Karpas-422 (cell line): ENCODE measurements around the gene SMPDL3A. TPM values are rescaled to one million over a fixed set of nuclear protein-coding genes. Genes with fewer than 3 reads are reported as not detected.

Experiments
- DNase-seq: peaks from one replicate; pipeline ENCODE4 v3.0.0-alpha.2; 2015
- H2AFZ ChIP-seq: fragments of 200-600 bp; sonication (generic); 2 replicates; pipeline ENCODE4 v1.6.1; 2014; ENCODE audit warnings: antibody characterized with exemption, low read length, mixed read lengths
- H3K27ac ChIP-seq: fragments of 200-600 bp; sonication (generic); 2 replicates; pipeline ENCODE4 v1.5.1; 2014; ENCODE audit warnings: mild to moderate bottlenecking, low read length, moderate library complexity
- H3K27me3 ChIP-seq: fragments of 200-600 bp; sonication (generic); 2 replicates; pipeline ENCODE4 v1.6.1; 2014; ENCODE audit warnings: low read length, mixed read lengths
- H3K36me3 ChIP-seq: fragments of 200-600 bp; sonication (generic); 2 replicates; pipeline ENCODE4 v1.6.1; 2014; ENCODE audit warnings: low read length, mixed read lengths; ENCODE audit not compliant: insufficient read depth
- H3K4me1 ChIP-seq: fragments of 200-600 bp; sonication (generic); 2 replicates; pipeline ENCODE4 v1.6.1; 2014; ENCODE audit warnings: mild to moderate bottlenecking, low read length, mixed read lengths
- H3K4me2 ChIP-seq: fragments of 200-600 bp; sonication (generic); 2 replicates; pipeline ENCODE4 v1.6.1; 2014; ENCODE audit warnings: low read length, low read depth, mild to moderate bottlenecking; ENCODE audit not compliant: poor library complexity, severe bottlenecking
- H3K4me3 ChIP-seq: fragments of 200-600 bp; sonication (generic); 2 replicates; pipeline ENCODE4 v1.5.1; 2014; ENCODE audit warnings: mild to moderate bottlenecking, antibody characterized with exemption, low read length, mixed read lengths
- H3K79me2 ChIP-seq: fragments of 200-600 bp; sonication (generic); 2 replicates; pipeline ENCODE4 v1.6.1; 2014; ENCODE audit warnings: mild to moderate bottlenecking, low read length, mixed read lengths
- H3K9ac ChIP-seq: fragments of 200-600 bp; sonication (generic); 2 replicates; pipeline ENCODE4 v1.6.0; 2014; ENCODE audit warnings: low read length
- H3K9me2 ChIP-seq: fragments of 200-600 bp; sonication (generic), shearing (Covaris generic); replicated peaks from 2 replicates; pipeline ENCODE4 v1.6.0; 2014; ENCODE audit warnings: mild to moderate bottlenecking, low read length, moderate library complexity; ENCODE audit not compliant: insufficient read depth
- H3K9me3 ChIP-seq: fragments of 300-700, 200-600 bp; sonication (generic); 2 replicates; pipeline ENCODE4 v1.6.1; 2014; ENCODE audit warnings: low read length, mixed read lengths
- H4K20me1 ChIP-seq: fragments of 200-600 bp; sonication (generic); 2 replicates; pipeline ENCODE4 v1.6.1; 2014; ENCODE audit warnings: mild to moderate bottlenecking, antibody characterized with exemption, low read length, low read depth; ENCODE audit not compliant: insufficient read depth
- total RNA-seq: library from RNA; depleted of rRNA; stranded (reverse); fragments of >200 nt; shearing (Covaris generic); gene quantifications from 2 replicates; pipeline ENCODE4 v1.2.3, GENCODE V29; 2014; ENCODE audit warnings: low replicate concordance

SMPDL3A gene
- total RNA-seq, 1 experiment from 2014 or later = not detected

DNA sequence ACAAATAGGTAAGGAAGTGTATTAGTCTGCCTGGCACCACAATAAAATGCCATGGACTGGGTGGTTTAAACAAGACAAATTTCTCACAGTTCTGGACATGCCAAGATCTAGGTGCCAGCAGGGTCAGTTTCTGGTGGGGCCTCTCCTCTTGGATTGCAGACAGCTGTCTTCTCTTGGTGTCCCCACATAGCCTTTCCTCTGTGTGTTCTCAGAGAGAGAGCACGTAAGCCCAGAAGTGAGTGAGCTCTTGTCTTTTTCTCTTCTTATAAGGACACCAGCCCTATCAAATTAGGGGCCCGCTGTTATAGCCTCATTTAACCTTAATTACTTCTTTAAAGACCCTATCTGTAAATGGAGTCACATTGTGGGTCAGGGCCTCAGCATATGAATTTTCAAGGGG, 28.3 kb downstream of the SMPDL3A start:
- no peak overlapping the region for H3K4me2 ChIP-seq

DNA sequence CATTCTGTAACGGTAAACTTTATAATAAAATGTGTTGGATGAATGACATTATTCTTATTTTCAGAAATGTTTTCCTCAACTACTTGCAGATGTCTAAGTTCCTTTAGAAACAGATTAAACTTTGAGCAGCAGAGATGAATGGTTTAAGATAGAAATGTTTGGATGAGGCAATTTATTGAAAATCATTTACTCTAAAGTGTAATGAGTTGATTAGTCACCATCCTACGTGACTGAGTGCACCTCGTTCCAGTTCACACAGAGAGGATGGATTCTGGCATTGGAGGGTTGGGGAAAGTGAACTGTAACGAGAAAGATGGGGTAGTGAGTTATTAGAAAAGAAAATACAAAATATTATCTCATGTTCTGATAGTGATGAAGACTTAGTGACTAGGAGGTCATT, 28.7 kb downstream of the SMPDL3A start:
- no peaks in the 10 kb centered on the region for H3K36me3 ChIP-seq
- no peaks in the 10 kb centered on the region for H3K79me2 ChIP-seq
- no peak overlapping the region for H3K27ac ChIP-seq
- no peaks in the 10 kb centered on the region for H3K4me1 ChIP-seq
- H3K9ac ChIP-seq = no peak overlapping the region
- no peaks in the 10 kb centered on the region for H3K9me2 ChIP-seq
- DNase-seq = no peak
- H4K20me1 ChIP-seq = no peaks in the 10 kb centered on the region
- H3K4me3 ChIP-seq = no peak overlapping the region
- no peaks in the 10 kb centered on the region for H3K9me3 ChIP-seq
- no peaks in the 10 kb centered on the region for H3K27me3 ChIP-seq
- H3K4me2 ChIP-seq = no peak overlapping the region
- no peak overlapping the region for H2AFZ ChIP-seq

More for the DNA sequence above, 28.3 kb downstream of the SMPDL3A start:
- H3K27me3 ChIP-seq = no peaks in the 10 kb centered on the region
- no peaks in the 10 kb centered on the region for H3K79me2 ChIP-seq
- DNase-seq = no peak
- H3K36me3 ChIP-seq = no peaks in the 10 kb centered on the region
- no peak overlapping the region for H3K4me3 ChIP-seq
- H3K27ac ChIP-seq = no peak overlapping the region
- no peaks in the 10 kb centered on the region for H4K20me1 ChIP-seq
- no peaks in the 10 kb centered on the region for H3K4me1 ChIP-seq
- H3K9me2 ChIP-seq = no peaks in the 10 kb centered on the region
- H3K9ac ChIP-seq = no peak overlapping the region
- no peak overlapping the region for H2AFZ ChIP-seq
- no peaks in the 10 kb centered on the region for H3K9me3 ChIP-seq

DNA sequence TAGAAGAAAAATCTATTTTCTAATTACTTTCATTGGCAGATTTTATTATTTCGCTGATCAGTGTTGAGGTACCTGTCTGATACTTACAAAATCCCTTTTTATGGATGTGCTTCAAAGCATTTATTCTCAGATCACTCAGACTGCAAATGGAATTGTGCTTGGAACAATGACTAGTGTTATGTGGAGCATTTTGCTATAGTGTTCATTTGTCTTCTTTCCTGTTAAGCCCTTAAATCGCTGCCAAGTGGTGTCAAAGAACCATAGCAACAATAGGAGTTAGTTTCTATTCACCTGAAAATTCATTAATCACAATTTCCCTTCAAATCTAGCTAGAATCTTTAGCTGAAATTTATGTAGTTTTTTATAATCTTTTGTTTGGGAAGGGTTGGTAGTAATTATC, 29.8 kb downstream of the SMPDL3A start:
- no peaks in the 10 kb centered on the region for H3K36me3 ChIP-seq
- H3K4me1 ChIP-seq = no peaks in the 10 kb centered on the region
- no peaks in the 10 kb centered on the region for H3K9me2 ChIP-seq
- H3K9ac ChIP-seq = no peak overlapping the region
- H3K4me3 ChIP-seq = no peak overlapping the region
- H2AFZ ChIP-seq = no peak overlapping the region
- no peaks in the 10 kb centered on the region for H3K9me3 ChIP-seq
- H4K20me1 ChIP-seq = no peaks in the 10 kb centered on the region
- peak; percentile 17 for DNase-seq
- H3K27ac ChIP-seq = no peak overlapping the region
- no peaks in the 10 kb centered on the region for H3K79me2 ChIP-seq
- H3K27me3 ChIP-seq = no peaks in the 10 kb centered on the region
- H3K4me2 ChIP-seq = no peak overlapping the region

DNA sequence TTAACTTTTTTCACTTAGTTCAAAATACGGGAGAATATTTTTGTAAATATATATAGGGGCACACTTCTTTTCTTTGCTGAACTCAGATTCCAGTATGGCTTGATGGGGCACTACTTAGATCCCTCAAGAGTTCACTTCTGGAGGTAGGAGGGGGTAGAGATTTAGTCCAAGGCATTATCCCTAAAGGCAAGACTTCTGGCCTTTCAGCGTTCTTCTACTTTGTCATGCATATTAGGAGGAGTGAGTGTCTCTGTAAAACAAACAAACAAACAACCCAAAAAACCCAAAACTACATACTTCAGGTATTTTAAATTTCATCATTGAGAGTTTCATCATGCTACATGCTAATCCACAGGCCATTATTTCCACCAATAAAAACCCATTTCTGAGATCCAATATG, 32.0 kb downstream of the SMPDL3A start:
- H4K20me1 ChIP-seq = no peaks in the 10 kb centered on the region
- H3K4me3 ChIP-seq = no peak overlapping the region
- H2AFZ ChIP-seq = no peak overlapping the region
- no peaks in the 10 kb centered on the region for H3K36me3 ChIP-seq
- no peaks in the 10 kb centered on the region for H3K79me2 ChIP-seq
- H3K9me3 ChIP-seq = no peaks in the 10 kb centered on the region
- H3K27me3 ChIP-seq = no peaks in the 10 kb centered on the region
- no peak for DNase-seq
- no peaks in the 10 kb centered on the region for H3K9me2 ChIP-seq
- no peak overlapping the region for H3K9ac ChIP-seq
- H3K4me1 ChIP-seq = no peaks in the 10 kb centered on the region
- H3K4me2 ChIP-seq = no peak overlapping the region
- H3K27ac ChIP-seq = no peak overlapping the region

DNA sequence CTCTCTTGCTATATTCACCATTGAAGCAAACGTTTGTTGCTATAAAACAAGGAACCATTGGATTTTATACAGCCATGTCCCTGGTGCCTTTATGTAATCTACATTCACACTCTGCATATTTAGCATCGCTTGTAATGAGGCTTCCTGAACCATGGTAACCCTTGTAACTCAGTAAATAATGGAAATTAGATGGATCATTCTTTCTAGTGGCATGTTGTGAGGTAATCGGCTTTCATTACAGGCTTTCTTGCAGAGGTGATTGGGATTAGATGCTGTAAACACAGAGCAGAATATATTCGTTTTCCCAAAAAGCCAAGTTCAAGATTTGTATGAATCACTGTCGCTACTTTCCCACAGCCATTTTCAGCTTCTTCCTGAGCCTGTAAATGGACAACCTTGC, 36.1 kb downstream of the SMPDL3A start:
- no peak overlapping the region for H3K9ac ChIP-seq

DNA sequence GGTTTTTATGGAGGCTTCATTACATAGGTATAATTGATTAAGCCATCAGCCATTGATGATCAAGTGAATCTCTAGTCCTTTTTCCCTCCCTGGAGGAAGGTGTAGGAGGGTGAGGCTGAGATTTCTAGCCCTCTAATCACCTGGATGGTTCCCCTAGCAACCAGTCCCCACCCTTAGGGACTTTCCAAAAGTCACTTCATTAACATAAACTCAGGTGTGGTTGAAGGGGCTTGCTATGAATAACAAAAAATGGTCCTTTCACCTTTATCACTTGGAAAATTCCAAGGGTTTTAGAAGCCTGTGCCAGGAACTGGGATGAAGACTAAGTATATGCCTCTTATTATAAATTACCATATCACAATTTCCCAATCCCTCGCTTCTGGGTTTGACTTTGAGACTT, 40.4 kb downstream of the SMPDL3A start:
- H3K36me3 ChIP-seq = no peaks in the 10 kb centered on the region
- no peaks in the 10 kb centered on the region for H3K9me2 ChIP-seq
- H4K20me1 ChIP-seq = no peaks in the 10 kb centered on the region
- H3K4me3 ChIP-seq = no peak overlapping the region
- H3K79me2 ChIP-seq = no peaks in the 10 kb centered on the region
- H2AFZ ChIP-seq = no peak overlapping the region
- no peak overlapping the region for H3K27ac ChIP-seq
- H3K9me3 ChIP-seq = no peaks in the 10 kb centered on the region
- H3K4me2 ChIP-seq = no peak overlapping the region
- DNase-seq = no peak
- no peaks in the 10 kb centered on the region for H3K27me3 ChIP-seq
- H3K9ac ChIP-seq = no peak overlapping the region
- no peaks in the 10 kb centered on the region for H3K4me1 ChIP-seq

More for the DNA sequence above, 36.1 kb downstream of the SMPDL3A start:
- no peaks in the 10 kb centered on the region for H3K79me2 ChIP-seq
- H2AFZ ChIP-seq = no peak overlapping the region
- no peaks in the 10 kb centered on the region for H3K27me3 ChIP-seq
- DNase-seq = no peak
- no peaks in the 10 kb centered on the region for H3K9me3 ChIP-seq
- no peaks in the 10 kb centered on the region for H4K20me1 ChIP-seq
- no peaks in the 10 kb centered on the region for H3K4me1 ChIP-seq
- no peak overlapping the region for H3K27ac ChIP-seq
- no peaks in the 10 kb centered on the region for H3K9me2 ChIP-seq
- no peak overlapping the region for H3K4me2 ChIP-seq
- H3K36me3 ChIP-seq = no peaks in the 10 kb centered on the region
- H3K4me3 ChIP-seq = no peak overlapping the region

DNA sequence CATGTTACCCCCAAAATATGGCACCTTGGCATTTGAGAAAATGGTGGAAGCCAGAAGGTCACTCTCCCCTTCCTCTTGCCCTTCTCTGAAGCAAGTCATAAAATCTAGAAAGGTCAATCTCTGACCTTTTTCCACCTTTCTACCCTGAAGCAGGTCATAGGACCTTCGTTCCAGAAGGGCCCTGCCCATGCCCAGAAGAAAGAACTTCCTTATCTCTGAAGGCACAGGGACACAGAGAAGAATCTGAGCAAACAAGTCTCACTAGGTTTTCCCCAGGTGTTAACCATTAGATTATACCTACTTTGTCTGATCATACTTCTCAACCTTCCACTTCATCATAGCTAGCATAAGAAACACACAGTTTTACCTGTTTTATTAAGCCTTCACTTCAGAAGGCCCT, 42.5 kb downstream of the SMPDL3A start:
- Histone ChIP-seq H3K9ac (no peak overlapping the region), H4K20me1 (no peaks in the 10 kb centered on the region), H3K27ac (no peak overlapping the region), H3K27me3 (no peaks in the 10 kb centered on the region), H3K4me2 (no peak overlapping the region), H3K9me3 (no peaks in the 10 kb centered on the region), H3K9me2 (no peaks in the 10 kb centered on the region), H2AFZ (no peak overlapping the region), H3K4me3 (no peak overlapping the region), H3K79me2 (no peaks in the 10 kb centered on the region), H3K36me3 (no peaks in the 10 kb centered on the region), H3K4me1 (no peaks in the 10 kb centered on the region)
- DNase-seq = peak; percentile 23

DNA sequence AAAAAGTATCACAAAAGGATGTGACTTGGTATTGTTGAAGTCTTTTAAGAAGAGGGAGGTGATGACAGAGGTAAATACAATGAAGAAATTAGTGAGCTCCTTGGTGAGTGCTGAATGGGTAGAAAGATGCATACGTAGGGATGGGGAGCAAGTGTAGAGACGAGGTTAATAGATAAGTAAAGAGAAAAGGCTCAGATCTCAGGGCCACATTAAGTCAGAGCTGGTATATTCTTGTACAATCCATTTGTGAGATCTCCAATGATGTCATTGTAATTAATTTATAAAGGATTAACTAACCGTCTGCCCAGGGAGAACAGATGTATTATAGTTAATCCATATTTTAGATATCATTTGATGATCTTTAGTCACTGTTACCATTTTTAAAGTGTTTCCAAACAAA, 43.4 kb downstream of the SMPDL3A start:
- no peaks in the 10 kb centered on the region for H4K20me1 ChIP-seq
- no peak overlapping the region for H3K27ac ChIP-seq
- H2AFZ ChIP-seq = no peak overlapping the region
- no peak overlapping the region for H3K9ac ChIP-seq
- no peak for DNase-seq
- H3K4me3 ChIP-seq = no peak overlapping the region
- H3K9me3 ChIP-seq = no peaks in the 10 kb centered on the region
- H3K9me2 ChIP-seq = no peaks in the 10 kb centered on the region
- H3K4me1 ChIP-seq = no peaks in the 10 kb centered on the region
- no peak overlapping the region for H3K4me2 ChIP-seq
- H3K27me3 ChIP-seq = no peaks in the 10 kb centered on the region
- no peaks in the 10 kb centered on the region for H3K36me3 ChIP-seq
- H3K79me2 ChIP-seq = no peaks in the 10 kb centered on the region

DNA sequence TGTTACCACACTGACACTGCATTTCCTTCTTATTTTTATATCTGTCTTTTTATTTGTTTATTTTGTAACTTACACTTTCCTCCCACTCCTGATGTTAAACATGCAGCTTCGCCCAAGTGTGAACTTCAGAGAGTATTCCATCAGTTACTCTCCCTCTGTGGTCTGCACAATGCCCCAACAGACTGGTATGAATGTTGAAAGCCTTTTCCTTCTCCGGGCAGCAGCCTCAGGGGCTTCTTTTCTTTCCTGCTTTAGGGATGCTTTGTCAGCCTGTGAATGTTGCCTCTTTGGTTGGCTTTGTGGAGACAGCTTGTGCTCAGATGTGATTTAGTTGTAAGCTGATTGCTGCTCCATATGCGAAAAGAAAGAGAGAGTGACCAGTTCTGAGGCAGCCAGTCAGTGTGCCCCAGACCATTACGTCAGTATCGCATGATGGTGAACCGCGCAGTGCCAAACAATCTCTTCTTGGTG, 44.0 kb downstream of the SMPDL3A start:
- no peaks in the 10 kb centered on the region for H3K9me2 ChIP-seq
- H3K36me3 ChIP-seq = no peaks in the 10 kb centered on the region
- H3K4me2 ChIP-seq = no peak overlapping the region
- H3K4me1 ChIP-seq = no peaks in the 10 kb centered on the region
- no peak overlapping the region for H3K4me3 ChIP-seq
- no peak overlapping the region for H3K9ac ChIP-seq
- peak; percentile 17 for DNase-seq
- no peaks in the 10 kb centered on the region for H4K20me1 ChIP-seq
- H3K27ac ChIP-seq = no peak overlapping the region
- no peaks in the 10 kb centered on the region for H3K27me3 ChIP-seq
- no peaks in the 10 kb centered on the region for H3K9me3 ChIP-seq
- no peak overlapping the region for H2AFZ ChIP-seq
- no peaks in the 10 kb centered on the region for H3K79me2 ChIP-seq
